ENCODE data around the gene HCN4. TPM values are rescaled to one million over a fixed set of nuclear protein-coding genes. Genes with fewer than 3 reads are reported as not detected.
A peak's percentile ranks its signal among the peaks of the same experiment; 100 is the strongest.

Gene HCN4
- total RNA-seq, 1 experiment from 2014 or later = 0.29 TPM

- Mint-ChIP-seq H3K4me3 (ENCODE audit: unreplicated experiment) (no peak overlapping the region), H3K9me3 (ENCODE audit: unreplicated experiment) (no peaks in the 10 kb centered on the region), H3K27me3 (ENCODE audit: insufficient read depth, unreplicated experiment) (peaks cover 6% of the 10 kb centered on the region), H3K27ac (ENCODE audit: unreplicated experiment) (no peak overlapping the region), H3K36me3 (ENCODE audit: insufficient read depth, unreplicated experiment) (no peaks in the 10 kb centered on the region), H3K4me1 (ENCODE audit: low read depth, unreplicated experiment) (no peaks in the 10 kb centered on the region)
- ChIA-PET POLR2A (no interaction called here), CTCF (interaction anchor here (0.7 to 0.9 kb wide), 3 partner anchors 225 to 626 kb away, joined by 3 to 6 read pairs (median 3); no protein-coding TSS in a partner anchor)
- Histone ChIP-seq H3K4me1 (no peaks in the 10 kb centered on the region), H3K27me3 (replicated peaks; ENCODE audit: control insufficient read depth, insufficient read depth, low read length) (no peaks in the 10 kb centered on the region), H3K9me3 (no peaks in the 10 kb centered on the region), H3K36me3 (ENCODE audit: control insufficient read depth, insufficient read depth, low read length) (no peaks in the 10 kb centered on the region), H3K4me3 (ENCODE audit: low read depth, low read length) (no peak overlapping the region)
- TF ChIP-seq, protein P1, sequence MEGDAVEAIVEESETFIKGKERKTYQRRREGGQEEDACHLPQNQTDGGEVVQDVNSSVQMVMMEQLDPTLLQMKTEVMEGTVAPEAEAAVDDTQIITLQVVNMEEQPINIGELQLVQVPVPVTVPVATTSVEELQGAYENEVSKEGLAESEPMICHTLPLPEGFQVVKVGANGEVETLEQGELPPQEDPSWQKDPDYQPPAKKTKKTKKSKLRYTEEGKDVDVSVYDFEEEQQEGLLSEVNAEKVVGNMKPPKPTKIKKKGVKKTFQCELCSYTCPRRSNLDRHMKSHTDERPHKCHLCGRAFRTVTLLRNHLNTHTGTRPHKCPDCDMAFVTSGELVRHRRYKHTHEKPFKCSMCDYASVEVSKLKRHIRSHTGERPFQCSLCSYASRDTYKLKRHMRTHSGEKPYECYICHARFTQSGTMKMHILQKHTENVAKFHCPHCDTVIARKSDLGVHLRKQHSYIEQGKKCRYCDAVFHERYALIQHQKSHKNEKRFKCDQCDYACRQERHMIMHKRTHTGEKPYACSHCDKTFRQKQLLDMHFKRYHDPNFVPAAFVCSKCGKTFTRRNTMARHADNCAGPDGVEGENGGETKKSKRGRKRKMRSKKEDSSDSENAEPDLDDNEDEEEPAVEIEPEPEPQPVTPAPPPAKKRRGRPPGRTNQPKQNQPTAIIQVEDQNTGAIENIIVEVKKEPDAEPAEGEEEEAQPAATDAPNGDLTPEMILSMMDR (IDR thresholded peaks at IDR 0.05; ENCODE audit: insufficient read depth in 1 of 2, low read depth in 1 of 2, low read length in 1 of 2, severe bottlenecking in 1 of 2, unreplicated experiment in 1 of 2) = no peak
- BruUV-seq (replicated peaks) = no TSS peak
- DNase-seq = peak in 1 of 2 experiments; percentile 12
- intact Hi-C loops (cut with micrococcal nuclease; ENCODE audit: unreplicated experiment) = loop anchor here (10.0 kb wide), 1 partner anchor 69 kb away; no protein-coding TSS in a partner anchor
Measured at GRCh38 chr15:73325191-73325861, 43.4 kb downstream of the HCN4 start.

GRCh38 chr15:73324496-73325170 lies 44.1 kb downstream of the HCN4 start:
- Histone ChIP-seq H3K27me3 (replicated peaks; ENCODE audit: control insufficient read depth, insufficient read depth, low read length) (no peaks in the 10 kb centered on the region), H3K36me3 (ENCODE audit: control insufficient read depth, insufficient read depth, low read length) (no peaks in the 10 kb centered on the region), H3K9me3 (no peaks in the 10 kb centered on the region), H3K4me1 (no peaks in the 10 kb centered on the region), H3K4me3 (ENCODE audit: low read depth, low read length) (no peak overlapping the region)
- no peaks in the 10 kb centered on the region for H3K9me3 Mint-ChIP-seq (ENCODE audit: unreplicated experiment)
- H3K4me3 Mint-ChIP-seq (ENCODE audit: unreplicated experiment) = no peak overlapping the region
- H3K27ac Mint-ChIP-seq (ENCODE audit: unreplicated experiment) = no peak overlapping the region
- H3K27me3 Mint-ChIP-seq (ENCODE audit: insufficient read depth, unreplicated experiment) = peaks cover 6% of the 10 kb centered on the region
- H3K36me3 Mint-ChIP-seq (ENCODE audit: insufficient read depth, unreplicated experiment) = no peaks in the 10 kb centered on the region
- DNase-seq = no peak
- ChIA-PET POLR2A (no interaction called here), CTCF (interaction anchor here (0.7 to 0.9 kb wide), 2 partner anchors 225 to 626 kb away, joined by 3 to 6 read pairs; no protein-coding TSS in a partner anchor)
- BruUV-seq (replicated peaks) = no TSS peak
- no peaks in the 10 kb centered on the region for H3K4me1 Mint-ChIP-seq (ENCODE audit: low read depth, unreplicated experiment)
- intact Hi-C loops (cut with micrococcal nuclease; ENCODE audit: unreplicated experiment) = loop anchor here (10.0 kb wide), 1 partner anchor 70 kb away; no protein-coding TSS in a partner anchor
- TF ChIP-seq, protein P1 (IDR thresholded peaks at IDR 0.05; ENCODE audit: insufficient read depth in 1 of 2, low read depth in 1 of 2, low read length in 1 of 2, severe bottlenecking in 1 of 2, unreplicated experiment in 1 of 2) = no peak

GRCh38 chr15:73323956-73324355 lies 44.8 kb downstream of the HCN4 start:
- intact Hi-C loops (cut with micrococcal nuclease; ENCODE audit: unreplicated experiment) = loop anchor here (10.0 kb wide), 1 partner anchor 71 kb away; no protein-coding TSS in a partner anchor
- TF ChIP-seq, protein P1 (IDR thresholded peaks at IDR 0.05; ENCODE audit: insufficient read depth in 1 of 2, low read depth in 1 of 2, low read length in 1 of 2, severe bottlenecking in 1 of 2, unreplicated experiment in 1 of 2) = no peak
- peaks cover 6% of the 10 kb centered on the region for H3K27me3 Mint-ChIP-seq (ENCODE audit: insufficient read depth, unreplicated experiment)
- H3K4me1 Mint-ChIP-seq (ENCODE audit: low read depth, unreplicated experiment) = no peaks in the 10 kb centered on the region
- no peak overlapping the region for H3K4me3 Mint-ChIP-seq (ENCODE audit: unreplicated experiment)
- BruUV-seq (replicated peaks) = no TSS peak
- no peak overlapping the region for H3K4me3 ChIP-seq (ENCODE audit: low read depth, low read length)
- no peaks in the 10 kb centered on the region for H3K4me1 ChIP-seq
- H3K9me3 Mint-ChIP-seq (ENCODE audit: unreplicated experiment) = no peaks in the 10 kb centered on the region
- H3K9me3 ChIP-seq = no peaks in the 10 kb centered on the region
- no peaks in the 10 kb centered on the region for H3K36me3 Mint-ChIP-seq (ENCODE audit: insufficient read depth, unreplicated experiment)
- H3K27ac Mint-ChIP-seq (ENCODE audit: unreplicated experiment) = no peak overlapping the region
- DNase-seq = no peak
- H3K27me3 ChIP-seq (replicated peaks; ENCODE audit: control insufficient read depth, insufficient read depth, low read length) = no peaks in the 10 kb centered on the region
- no peaks in the 10 kb centered on the region for H3K36me3 ChIP-seq (ENCODE audit: control insufficient read depth, insufficient read depth, low read length)
- CTCF ChIA-PET = no interaction called here
- POLR2A ChIA-PET = no interaction called here
